HG03354 (cell line): ENCODE data around the gene MSI2.
A peak's percentile ranks its signal among the peaks of the same experiment; 100 is the strongest.

Experiments used
- ATAC-seq: cut with Tn5 transposase; IDR thresholded peaks from one replicate; pipeline ENCODE4 v1.9.1; 2021; ENCODE audit warnings: mild to moderate bottlenecking; ENCODE audit not compliant: unreplicated experiment, poor library complexity, severe bottlenecking

Gene MSI2

DNA sequence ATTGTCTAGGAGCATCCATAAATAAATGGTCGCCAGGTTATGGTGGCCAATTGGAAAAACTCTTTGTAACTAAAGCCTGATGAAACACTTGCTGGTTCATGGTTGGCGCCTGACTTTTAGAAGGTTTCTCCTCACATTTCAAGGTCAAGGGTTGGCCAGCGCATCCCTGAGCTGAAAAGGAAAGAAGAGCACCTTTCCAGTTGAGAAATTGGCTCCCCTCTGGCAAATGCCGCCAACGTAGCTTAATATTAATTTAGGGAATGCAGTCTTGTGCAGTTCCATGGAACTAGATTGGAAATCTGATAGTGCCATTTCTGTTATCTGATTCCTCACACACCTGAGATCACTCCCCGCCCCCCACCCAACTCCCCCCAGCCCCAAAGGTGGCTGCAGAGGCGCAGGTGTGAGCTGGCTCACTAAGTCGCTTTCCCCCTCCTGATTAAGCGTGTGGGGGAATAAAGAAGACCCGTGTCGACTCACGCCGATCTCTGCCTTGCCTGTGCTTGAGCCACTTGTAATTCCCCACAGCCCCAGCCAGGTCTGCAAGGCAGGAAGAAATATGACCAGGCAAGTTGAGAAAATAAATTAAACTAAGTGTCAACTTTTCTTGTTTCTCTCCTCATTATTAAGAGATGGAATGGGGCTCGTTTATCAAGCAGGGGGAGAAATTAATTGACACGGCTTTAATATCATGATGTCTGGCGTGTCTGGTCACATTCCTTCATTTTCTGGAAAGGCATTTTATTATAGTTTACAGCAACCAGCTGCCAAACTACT lies 331.1 kb downstream of the MSI2 start:
- ATAC-seq, result no peak

DNA sequence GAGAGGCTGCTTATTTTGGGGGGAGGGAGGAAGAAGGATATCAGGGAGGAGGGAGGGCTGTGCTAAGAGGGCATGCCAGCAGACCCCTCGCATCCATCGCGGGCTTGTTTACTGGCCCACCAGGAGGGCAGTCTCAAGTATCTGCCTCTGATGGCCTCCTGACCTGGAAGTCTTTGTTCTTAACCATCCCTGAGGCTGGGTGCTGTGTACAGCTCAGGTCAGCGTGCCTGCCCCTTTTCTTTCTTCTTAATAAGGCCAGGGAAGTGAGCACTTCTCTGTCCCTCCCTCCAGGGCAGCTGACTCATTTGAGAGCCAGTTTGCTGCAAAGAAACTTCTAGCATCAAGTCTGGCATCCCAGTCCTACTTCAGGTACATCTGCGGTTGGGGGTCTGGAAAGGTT lies 331.8 kb downstream of the MSI2 start:
- no peak for ATAC-seq

DNA sequence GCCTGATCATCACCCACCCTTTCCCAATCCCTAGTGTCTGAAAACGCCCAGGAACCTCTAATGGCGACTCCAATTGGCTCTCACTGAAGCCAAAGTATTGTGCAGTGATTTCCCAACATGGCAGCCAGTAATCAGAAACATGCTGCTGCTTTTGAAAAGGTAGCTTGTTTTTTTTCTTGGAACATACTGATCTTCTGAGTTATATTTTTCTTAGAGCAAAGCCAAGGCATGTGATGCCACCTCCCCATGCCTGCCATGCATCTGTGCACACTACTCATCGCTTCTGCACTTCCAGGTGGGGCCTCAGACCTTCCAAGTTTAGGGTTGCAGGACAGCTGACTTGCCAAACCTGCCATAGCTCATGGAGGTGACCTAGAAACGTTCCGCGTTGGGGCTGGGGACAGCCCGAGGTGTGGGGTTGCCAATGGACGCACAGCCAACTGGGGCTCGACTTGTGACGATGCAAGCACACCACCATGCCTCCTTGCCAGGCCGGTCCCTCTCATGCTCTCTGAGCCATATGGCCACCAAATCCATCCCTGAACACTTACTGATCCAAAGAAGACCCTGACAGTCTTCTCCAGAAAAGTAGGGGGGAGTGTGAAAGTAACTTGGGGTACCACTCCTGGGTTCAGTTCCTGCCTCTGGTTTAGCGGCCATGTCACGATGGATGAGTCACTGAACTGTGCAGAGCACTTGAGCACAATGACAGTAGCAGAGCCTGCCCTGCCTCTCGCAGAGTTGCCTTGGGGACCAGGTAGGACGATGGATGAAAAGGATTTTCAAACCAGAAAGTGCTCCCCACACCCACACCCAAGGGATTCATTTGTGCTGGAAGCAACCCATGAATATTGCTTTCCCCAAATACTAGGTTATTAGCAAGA lies 333.1 kb downstream of the MSI2 start:
- ATAC-seq, result no peak

DNA sequence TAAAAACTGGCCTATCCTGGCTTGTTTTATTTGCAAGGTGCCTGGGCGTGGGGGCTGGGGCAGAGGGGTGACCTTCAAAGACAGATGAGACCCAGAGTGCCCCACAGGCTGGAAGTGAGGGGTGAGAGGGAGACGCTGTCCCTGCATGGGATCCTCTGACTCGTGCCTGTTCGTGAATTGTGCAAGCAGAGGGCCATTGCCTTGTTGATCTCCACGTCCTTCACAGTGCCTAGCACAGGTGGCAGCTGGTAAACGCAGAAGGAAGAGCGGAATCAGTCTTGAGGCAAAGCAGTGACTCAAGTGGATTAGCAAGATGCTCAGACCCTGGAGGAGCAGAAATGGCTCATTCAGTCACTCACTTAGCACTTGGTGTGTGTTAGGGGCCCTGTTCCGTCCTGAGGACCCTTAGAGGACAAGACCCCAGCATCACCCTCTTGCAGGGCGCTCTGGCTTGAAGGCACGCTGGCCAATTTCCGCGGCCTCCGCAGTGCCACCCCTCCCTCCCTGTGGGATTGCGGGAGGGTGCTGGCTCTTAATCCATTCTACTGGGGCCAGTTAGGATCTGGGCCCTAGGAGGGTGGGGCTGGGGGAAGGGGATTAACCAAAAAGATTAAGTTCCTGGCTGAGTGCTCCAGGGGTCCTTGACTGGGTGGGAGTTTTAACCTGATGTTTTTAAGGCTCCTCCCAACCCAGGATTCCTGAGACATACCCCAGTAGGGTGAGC lies 337.6 kb downstream of the MSI2 start:
- no peak for ATAC-seq

DNA sequence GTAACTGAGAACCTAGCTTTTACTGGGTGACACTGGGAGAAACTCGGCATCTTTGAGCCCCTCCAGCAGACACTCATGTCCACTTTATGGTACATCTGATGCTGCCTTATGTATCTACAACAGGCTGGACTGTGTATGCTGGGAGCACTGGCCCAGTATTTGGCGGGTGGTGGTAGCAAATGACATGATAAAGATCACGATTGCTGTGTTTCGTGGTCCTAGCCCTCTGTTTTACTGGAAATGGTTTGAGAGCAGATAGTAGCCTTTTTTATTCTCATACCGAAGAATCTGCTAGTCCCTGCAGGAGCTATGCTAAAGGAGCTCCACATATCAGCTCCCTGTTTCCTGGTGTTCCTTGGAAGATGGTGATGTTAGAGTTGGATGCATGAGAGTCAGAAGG lies 338.4 kb downstream of the MSI2 start:
- ATAC-seq, result no peak

DNA sequence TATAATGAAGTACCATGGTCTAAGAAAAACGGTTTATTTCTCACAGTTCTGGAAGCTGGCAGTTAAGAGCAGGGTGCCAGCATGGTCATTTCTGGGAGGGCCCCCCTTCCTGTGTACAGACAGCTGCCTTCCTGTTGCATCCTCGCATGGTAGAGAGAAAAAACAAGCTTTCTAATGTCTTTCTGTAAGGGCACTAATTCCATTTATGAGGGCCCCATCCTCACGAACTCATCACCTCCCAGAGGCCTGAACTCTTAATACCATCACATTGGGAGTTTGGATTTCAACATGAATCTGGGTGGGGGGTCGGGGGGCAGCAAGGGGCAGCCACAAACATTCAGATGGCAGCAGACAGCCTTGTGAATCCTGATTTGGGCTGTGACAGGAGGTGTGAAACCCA lies 339.1 kb downstream of the MSI2 start:
- no peak for ATAC-seq

DNA sequence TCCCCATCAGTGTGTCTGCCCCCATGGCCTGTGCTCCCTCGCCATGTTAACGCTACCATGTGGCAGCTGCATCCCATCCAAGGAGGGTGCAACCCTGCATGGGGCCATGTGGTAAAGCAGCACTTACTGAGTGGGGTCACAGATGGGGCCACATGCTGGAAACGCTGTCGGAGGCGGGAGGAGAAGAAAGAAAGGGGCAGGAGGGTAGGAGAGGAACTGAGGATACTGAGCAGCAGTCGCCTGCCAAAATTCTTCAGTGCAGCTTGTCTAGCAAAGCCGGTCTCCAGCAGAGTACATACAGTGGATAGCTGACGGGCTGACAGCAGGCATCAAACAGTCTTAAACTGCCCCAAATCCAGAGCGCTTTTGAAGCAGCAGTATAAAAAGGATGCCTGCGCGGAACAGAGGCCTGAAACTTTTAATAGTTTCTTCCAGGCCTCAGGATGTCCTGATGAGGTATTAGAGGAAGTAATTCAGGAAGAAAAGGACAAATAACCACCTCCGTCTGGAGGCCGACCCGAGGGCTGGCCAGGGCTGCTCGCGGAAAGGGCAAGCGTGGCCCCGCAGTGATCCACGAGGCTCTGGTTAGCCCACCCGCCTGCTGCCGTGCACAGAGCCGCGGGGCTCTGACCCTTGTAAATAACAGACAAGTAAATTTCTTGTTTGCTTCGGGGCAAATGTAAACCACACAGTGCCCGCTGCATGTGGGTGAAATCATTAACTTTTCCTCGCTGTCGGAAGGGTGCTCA lies 339.8 kb downstream of the MSI2 start:
- ATAC-seq, result no peak

DNA sequence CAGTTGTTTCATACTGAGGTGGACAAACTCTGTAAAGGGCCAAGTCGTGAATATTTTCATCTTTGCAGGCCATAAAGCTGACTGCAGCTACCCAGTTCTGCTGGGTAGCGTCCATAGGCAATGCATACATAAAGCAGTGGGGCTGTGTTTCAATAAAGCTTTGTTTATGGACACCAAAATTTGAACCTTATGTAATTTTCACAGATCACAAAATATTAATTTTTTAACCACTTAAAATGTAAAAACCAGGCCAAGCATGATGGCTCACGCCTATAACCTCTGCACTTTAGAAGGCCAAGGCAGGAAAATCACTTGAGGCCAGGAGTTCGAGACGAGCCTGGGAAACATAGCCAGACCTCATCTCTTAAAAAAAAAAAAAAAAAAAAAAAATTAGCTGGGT lies 340.8 kb downstream of the MSI2 start:
- no peak for ATAC-seq

DNA sequence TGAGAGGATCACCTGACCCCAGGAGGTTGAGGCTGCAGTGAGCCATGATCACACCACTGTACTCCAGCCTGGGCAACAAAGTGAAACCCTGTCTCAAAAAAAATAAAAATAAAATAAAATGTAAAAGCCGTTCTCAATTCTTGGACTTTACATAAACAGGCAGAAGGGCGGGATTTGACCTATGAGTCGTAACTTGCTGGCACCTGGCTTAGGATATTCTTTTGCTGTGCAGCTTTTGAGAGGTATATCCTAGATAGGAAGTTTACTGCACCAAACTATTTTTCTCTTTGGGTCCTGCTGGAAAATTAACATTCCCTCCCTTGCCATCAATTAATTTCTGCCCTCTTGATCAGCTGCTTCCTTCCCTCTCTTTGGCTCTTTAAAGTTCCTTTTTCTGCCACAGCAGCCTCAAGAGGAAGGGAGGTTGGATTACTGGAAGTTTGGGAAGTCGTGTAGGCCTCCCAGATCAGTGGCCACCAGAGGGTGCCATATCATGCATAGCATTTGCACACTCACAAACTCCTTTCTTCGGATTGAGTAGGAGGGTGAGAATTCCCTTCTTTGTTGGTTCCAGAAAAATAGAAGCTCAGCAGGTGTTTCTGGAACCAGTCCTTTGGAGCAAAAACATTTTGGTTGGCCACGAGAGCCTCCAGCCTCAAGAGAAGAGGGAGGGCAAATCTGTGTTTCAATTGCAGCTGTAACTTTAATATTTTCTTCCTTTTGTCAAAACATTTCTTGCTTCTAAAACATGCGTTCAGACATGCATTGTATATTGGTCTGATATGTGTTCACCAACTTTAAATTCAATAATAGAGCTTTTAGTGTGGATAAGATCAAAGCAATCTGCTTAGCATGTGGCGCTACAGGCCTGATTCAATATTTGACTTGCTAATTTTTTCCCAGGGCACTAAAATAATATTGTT lies 341.5 kb downstream of the MSI2 start:
- ATAC-seq, result no peak

DNA sequence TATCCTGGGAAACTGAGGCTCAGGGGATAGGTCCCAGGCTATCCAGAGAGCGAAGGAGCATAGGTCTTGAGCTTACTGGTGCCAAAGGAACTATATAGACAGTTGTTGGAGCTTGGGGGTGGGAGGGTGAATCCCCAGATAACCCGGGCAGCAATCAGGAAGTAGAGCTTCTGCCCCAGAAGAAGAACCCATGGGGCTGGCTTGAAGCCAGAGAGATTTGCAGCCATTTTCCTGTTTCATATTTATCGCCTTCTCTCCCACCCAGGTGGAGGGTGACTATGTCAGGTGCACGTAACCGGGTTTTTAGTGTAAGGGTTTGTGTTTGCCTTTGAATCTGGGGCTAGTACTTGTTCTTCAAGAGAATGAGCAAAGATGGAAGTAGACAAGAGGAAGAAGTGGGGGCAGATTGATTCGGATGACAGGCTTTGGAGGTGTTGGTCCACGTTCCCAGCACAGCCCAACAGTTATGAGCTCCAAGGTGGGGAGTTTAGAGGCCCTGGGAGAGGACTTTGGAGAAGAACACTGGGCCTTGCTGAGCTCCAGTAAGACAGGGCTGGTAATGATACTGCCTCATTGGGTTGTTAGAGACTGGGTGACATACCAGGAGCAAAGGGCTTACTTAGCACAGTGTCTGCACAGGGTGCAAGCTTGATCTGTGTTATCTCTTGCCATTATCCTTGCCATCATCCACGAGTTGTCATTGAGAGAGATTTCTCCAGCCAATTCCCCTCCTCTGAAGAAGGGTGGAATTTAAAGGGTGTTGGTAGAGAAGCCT lies 343.1 kb downstream of the MSI2 start:
- no peak for ATAC-seq

DNA sequence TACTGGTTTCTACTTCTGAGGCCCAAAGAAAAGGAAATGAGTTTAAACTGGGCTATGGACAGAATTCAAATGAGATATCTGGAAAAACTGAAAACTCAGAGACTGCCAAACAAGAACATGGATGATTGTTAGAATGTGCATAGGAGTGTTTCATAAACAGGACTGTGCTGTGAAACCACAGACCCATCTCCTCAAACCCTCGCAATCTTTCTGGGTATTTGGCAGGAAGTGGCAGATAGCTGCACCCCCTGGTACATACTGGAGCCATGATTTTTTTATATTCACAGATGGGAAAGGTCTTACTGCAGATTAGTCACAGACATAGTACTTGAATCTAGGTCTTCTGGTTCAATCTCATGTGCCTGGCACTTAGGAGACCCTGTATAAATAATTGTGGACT lies 343.8 kb downstream of the MSI2 start:
- no peak for ATAC-seq

DNA sequence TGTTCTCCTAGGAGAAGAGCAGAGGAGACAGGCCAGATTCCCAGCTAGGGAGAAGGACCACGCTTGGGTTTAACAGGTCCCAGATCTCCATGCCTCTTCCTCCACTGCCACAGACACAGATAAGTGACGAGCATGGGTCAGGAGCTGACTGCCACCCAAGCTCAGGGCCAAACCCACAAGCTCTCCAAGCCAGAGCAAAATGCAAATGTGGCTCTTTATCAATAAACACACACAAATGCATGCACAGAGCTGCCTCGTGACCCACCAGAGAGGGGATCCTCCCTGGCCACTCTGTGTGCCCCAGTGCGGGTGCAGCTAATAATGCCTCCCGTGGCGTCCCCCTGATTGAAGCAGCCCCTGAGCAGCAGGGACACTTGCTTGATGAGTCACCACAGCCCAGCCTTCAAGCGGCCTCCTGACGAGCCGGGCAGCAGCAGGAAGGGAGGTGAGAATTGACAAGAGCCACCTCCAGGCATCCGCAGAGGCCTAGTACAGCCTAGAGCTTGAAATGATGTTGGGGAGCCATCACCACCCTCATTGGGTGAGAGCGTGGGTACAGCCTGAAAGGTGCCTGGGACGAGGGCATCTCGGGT lies 344.9 kb downstream of the MSI2 start:
- ATAC-seq, result no peak

DNA sequence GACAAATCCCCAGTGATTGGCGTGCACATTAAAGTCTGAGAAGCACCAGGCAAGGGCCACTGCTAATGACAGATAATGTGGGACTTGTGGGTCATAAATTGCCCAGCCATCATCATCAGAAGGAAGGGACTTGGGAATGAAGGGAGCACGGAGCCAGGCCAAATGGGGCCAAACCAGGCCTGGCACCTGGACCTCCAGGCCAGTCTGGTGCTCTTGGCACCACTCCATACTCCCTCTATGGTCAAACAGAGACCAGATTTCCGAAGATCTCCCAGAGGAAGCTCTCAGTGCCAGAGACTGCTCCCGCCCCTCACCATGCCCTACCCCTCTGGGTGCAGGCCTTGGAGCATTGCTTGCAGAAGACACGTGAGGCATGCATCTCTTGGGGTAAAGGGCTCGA lies 346.6 kb downstream of the MSI2 start:
- ATAC-seq, result no peak

DNA sequence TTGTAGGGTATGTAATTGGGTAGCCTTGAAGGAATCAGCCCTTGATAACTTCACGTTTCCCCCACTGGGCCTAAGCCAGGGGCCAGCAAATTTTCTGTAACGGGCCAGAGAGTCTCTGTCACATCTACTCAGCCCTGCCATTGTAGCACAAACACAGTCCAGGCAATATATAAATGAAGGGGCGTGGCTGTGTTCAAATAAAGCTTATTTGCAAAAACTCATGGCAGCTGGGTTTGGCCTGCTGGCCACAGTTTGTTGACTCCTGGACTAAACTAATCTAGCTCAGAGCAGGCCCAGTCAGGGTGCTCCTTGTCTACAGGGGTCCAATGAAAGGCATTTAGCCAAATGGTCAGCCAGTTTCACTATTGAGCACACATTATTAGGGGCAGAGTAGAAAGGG lies 347.2 kb downstream of the MSI2 start:
- no peak for ATAC-seq

DNA sequence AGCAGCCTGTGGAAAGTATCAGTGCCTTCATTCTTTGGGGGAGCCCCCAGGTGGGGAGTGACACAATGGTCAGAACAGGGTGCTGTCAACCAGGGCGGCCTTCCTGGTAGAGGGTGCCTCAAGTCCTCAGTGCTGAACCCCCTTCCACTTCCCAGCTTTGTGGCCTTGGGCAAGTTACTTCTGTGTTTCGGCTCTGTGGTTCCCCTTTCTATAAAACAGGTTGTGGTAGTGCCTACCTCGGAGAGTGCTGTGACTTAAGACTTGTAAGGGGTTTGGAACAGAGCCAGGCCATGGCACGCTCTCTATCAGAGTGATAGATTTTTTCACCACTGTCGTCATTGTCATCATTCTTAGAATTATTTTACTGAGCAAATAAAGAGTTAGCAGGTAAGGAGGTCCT lies 347.7 kb downstream of the MSI2 start:
- peak; percentile 48 for ATAC-seq

DNA sequence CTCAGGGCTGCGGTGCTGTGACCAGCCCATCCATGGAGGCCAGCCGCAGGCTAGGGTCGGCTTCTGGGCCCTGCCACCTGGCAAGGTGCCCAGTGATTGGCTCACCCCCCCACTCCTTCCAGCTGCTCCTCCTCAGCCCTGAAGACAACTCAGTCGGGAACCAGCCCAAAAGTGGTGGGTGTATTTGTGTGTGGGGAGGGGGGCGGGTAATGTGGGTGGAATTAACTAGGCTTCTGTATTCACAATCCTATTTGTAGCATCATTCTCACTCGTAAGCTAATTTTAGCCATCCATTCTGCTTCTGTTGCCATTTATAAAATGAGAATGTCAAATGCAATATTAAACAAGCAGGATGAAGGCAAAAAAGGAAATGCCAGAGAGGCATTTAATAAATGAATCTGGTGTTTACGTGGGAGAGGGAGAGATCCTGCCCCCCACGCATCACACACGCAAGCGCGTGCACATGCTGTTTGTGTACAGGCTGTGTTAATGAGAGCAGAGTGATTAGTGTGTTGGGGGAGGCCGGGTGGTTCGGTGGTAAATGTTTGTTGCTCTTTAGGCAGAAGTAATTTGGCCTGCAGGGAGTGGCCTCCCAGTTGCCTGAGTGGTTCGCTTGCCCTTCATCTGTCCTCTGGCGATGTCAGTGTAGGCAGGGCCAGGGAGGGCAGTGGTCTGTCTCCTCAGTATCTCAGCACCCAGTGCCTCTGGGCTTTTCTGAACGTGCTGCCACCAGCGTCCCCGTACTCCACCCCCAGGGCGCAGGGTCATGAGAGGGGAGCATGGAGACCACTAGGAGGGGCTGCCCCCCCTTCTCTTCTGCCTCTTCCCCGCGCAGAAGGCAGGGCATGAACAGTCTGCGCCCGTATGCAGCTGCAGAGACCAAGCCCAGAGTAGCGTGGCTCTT lies 348.7 kb downstream of the MSI2 start:
- peak; percentile 72 for ATAC-seq

DNA sequence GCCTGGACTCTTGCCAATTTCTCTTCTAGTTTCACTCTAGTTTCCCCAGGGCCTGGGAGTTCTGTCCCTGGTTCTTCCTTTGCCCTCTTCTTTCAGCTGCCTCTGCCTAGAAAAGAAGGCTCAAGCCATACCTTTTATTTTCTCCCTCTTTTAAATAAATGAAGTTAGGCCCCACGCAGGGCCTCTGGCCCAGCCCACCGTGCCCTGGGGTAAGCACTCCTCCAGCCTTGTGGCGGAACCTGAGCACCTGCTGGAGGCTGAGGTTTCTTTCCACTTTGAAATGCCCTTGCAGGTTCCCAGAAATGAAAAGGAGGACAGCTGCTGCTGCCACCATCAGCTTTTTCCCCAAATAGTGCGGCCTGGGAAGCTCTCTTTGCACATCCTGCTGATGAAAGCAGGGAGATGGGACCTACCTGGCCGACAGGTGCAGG lies 349.4 kb downstream of the MSI2 start:
- ATAC-seq, result peak; percentile 27
